NAMALWA (cell line): ENCODE results near the gene CREB1.
A peak's percentile ranks its signal among the peaks of the same experiment; 100 is the strongest.

Source experiments
- DNase-seq: peaks from one replicate; pipeline ENCODE4 v3.0.0-alpha.2; 2015; ENCODE audit warnings: low spot score

CREB1 gene

GRCh38 chr2:207504513-207505170 lies 25.1 kb upstream of the CREB1 start:
- DNase-seq = no peak

- DNase-seq = no peak
These were observed 24.6 kb upstream of the CREB1 start for GRCh38 chr2:207505171-207505570.

- no peak for DNase-seq
These were observed 24.0 kb upstream of the CREB1 start for GRCh38 chr2:207505728-207506127.

DNA sequence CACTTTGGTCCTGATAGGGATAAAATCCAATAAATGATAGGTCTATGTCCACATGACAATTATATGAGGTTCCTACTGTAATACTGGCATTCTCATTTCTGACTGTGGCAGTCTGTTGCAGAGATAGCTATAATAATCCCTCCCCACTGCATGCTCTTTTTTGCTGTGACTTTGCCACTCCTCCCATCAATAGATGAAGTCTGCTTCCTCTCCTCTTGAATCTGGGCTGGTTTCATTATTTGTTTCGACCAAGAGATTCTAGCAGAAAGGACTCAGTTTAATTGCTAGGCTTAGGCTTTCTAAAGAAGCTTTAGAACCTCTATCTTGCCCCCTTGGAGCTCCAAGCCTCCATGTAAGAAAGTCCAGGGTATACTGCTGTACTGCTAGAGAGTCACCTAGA lies 23.3 kb upstream of the CREB1 start:
- no peak for DNase-seq

DNA sequence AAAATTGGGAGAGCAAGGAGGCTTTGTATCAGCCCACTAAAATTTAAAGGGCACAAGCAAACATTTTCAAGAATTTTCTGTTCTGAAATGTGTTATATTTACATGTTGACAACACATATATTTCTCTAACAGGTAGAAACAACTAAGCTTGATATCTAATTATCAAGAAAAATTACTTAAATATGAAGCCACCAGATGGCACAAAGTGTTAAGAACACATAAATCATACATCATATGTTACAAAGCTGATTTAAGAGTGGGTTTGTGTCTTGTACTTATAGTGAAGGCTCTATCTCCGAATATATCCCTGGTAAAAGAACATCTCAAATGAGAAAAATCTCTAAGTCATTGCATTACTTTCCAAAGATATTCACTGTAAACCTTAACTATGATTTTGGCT lies 19.6 kb upstream of the CREB1 start:
- no peak for DNase-seq

DNA sequence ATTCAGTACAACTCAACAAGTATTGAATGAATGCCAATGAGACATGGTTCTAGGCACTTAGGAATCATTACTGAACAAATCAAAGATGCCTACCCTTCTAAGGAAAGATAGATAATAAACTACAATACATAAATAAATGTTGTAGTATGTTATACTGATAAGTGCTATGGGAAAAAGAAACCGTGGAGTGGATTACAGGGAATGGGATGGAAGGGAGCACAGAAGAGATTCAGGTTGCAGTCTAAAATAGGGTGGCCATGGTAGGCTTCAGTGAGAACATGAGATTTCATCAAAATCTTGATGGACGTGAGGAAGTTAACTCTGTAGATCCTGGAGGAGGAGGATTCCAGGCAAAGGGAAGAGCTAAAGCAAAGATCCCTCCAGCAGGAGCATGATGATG lies 17.9 kb upstream of the CREB1 start:
- DNase-seq = no peak

DNA sequence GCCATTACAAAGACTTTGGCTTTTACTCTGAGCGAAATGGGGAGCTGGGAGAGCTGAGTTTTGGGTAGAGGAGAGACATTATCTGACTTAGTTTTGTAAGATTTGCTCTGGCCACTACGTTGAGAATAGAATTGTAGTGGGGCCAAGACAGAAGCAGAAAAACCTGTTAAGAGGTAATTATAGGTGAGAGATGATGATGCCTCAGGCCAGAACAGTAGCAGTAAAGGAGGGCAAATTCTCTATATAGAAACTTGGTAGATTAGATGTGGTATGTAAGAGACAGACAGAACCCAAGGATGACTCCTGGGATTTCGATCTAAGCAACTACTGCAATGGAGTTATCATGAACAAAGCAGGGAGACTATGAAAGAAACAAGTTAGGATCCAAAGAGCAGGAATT lies 17.4 kb upstream of the CREB1 start:
- no peak for DNase-seq

GRCh38 chr2:207513551-207514257 lies 16.1 kb upstream of the CREB1 start:
- DNase-seq = no peak

GRCh38 chr2:207514451-207514850 lies 15.3 kb upstream of the CREB1 start:
- DNase-seq = no peak

GRCh38 chr2:207515671-207516070 lies 14.1 kb upstream of the CREB1 start:
- no peak for DNase-seq

- DNase-seq = no peak
These were observed 13.6 kb upstream of the CREB1 start for GRCh38 chr2:207516206-207516605.

DNA sequence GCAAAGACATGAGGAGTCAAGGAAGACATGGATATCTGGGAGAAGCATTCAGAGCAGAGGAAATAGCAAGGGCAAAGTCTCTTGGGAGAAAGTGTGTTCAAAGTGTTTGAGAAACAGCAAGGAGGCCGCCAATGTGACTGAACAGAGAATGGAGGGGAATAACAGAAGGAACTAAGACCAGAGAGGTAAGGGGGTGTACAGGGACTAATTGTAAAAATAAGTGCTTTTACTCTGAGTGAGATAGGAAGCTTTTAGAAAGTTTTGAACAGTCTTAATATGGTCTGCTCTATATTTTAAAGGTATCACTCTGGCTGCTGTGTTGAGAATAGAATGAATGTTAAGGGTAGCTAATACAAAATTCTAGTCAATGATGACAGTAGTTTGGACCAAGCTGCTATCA lies 6.8 kb upstream of the CREB1 start:
- no peak for DNase-seq

- no peak for DNase-seq
These were observed 4.5 kb upstream of the CREB1 start for GRCh38 chr2:207525296-207525695.

GRCh38 chr2:207528980-207529329 lies 807 bp upstream of the CREB1 start:
- peak; percentile 66 for DNase-seq

GRCh38 chr2:207530160-207531031 lies 634 bp downstream of the CREB1 start:
- DNase-seq = peak; percentile 81

- no peak for DNase-seq
These were observed 1.5 kb downstream of the CREB1 start for GRCh38 chr2:207531032-207531952.

DNA sequence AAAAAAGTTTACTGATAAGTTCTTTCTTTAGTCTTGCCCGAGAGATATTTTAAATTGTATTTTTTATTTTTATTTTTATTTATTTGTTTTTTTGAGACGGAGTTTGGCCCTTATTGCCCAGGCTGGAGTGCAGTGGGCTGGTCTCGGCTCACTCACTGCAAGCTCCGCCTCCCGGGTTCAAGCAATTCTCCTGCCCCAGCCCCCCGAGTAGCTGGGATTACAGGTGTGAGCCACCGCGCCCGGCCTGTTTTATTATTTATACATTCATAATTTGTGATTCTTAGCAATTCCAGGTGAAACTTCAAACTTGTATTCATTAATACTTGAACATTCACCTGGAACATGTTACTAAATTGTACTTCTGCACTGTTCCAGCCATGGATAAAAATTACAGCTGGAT lies 2.9 kb downstream of the CREB1 start:
- DNase-seq = no peak

DNA sequence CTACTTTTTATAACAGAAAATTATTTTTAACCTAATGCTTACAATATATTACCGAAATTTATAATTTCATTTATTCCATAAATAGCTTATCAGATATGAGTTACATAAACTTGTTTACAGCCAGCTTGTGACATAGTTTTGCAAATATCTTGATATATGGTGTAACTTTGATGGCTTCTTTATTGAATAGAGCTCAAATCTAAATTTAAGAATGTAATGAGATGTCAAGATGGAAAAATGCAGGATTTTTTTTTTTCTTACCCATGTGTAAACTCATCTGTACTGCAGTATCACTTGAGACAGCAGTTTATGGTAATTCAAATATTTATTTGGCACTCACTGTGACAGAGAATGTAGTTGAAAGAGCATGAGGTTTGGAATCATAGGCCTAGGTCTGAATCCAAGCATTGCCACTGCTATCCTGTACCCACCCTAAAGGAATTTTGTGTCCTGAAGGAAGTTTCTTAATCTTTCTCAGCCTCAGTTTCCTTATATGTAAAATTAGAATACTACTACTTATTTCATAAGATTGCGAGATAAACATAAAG lies 3.8 kb downstream of the CREB1 start:
- no peak for DNase-seq

DNA sequence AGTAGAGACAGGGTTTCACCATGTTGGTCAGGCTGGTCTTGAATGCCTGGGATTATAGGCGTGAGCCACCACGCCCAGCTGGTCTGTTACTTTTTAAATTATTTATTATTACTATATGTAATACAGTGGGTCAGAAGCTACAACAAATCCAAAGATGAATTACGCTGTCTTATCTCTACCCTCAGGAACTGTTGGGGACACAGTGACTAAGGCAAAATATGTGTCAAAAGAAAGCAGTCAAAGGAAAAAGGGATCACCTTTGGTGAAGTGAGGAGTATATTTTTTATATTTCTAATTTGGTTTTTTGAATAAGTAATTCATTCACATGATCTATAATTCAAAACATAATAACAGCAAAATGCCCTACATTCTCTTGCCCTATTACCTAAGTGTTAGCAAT lies 4.7 kb downstream of the CREB1 start:
- DNase-seq = no peak

DNA sequence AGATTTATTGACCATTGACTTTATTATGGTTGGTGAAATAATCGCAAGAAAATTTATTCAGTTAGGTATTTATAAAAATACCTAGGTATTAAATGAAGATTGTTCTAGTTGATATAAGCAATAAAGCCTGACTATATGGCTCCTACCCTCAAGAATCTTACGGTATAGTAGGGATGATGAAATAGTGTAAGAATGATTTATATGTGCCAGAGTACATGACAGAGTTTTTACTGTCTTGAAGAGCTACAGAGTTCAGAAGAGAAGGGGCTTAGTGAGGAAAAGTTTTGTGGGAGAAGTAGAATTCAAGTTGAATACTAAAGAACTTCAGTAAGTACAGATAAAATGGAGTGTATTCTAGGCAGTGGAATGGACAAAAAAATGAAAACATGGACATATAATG lies 9.7 kb downstream of the CREB1 start:
- no peak for DNase-seq

GRCh38 chr2:207540431-207540830 lies 10.7 kb downstream of the CREB1 start:
- DNase-seq = no peak

DNA sequence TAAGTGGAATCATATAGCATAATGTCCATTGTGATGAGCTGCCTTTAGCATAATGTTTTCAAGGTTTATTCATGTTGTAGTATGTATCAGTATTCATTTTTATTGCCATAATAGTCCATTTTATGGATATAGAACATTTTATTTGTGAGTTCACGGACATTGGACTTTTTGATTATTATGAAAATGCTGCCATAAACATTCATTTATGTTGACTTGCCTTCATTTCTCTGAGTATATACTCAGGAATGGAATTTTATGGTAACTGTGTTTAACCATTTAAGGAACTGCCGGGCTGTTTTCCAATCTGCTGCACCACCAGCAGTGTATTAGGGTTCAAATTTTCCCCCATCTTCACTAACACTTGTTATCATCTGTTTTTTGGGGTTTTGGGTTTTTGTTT lies 12.2 kb downstream of the CREB1 start:
- DNase-seq = no peak
